Stimulated activated effector memory CD8-positive, alpha-beta T cell treated with anti-CD3 and anti-CD28 coated beads, Interleukin-12 subunit alpha, Interleukin-12 subunit beta, amount 100 ng/mL, for 72 hours (primary cell): ENCODE results near the gene F8.
"Not testable (repeated sequence)": the region's sequence is repeated elsewhere in the genome, so short reads cannot be mapped to it uniquely, and the experiment has no call there.

Source experiments
- ATAC-seq: fragments of 150-1000 bp; cut with Tn5 transposase; 2 replicates; pipeline ENCODE4 v1.10.0; 2021
- DNase-seq, 2 donors: peaks; one replicate each; pipeline ENCODE4 v3.0.0; 2021 to 2022; ENCODE audit warnings: low spot score in 2 of 2
- H3K27ac Mint-ChIP-seq: one replicate; pipeline ENCODE4 v1.8.0; 2022; ENCODE audit warnings: mild to moderate bottlenecking, mixed read lengths
- H3K36me3 Mint-ChIP-seq: one replicate; pipeline ENCODE4 v1.8.0; 2022; ENCODE audit warnings: mild to moderate bottlenecking, mixed read lengths
- H3K4me1 Mint-ChIP-seq: one replicate; pipeline ENCODE4 v1.8.0; 2022; ENCODE audit warnings: mixed read lengths
- H3K4me3 Mint-ChIP-seq: one replicate; pipeline ENCODE4 v1.8.0; 2022; ENCODE audit warnings: mild to moderate bottlenecking, mixed read lengths
- H3K9me3 Mint-ChIP-seq: one replicate; pipeline ENCODE4 v1.8.0; 2022; ENCODE audit warnings: mixed read lengths

The F8 gene

GRCh38 chrX:154980330-154981115 is 42.0 kb downstream of the F8 start:
- peak; percentile 93 for ATAC-seq
- Mint-ChIP-seq H3K27ac (peak overlapping the region; percentile 65), H3K36me3 (no peaks in the 10 kb centered on the region), H3K4me1 (peaks cover 9% of the 10 kb centered on the region), H3K9me3 (no peaks in the 10 kb centered on the region), H3K4me3 (peak overlapping the region; percentile 62)
- peak; percentile 58 to 85 for DNase-seq

- H3K36me3 Mint-ChIP-seq: no peaks in the 10 kb centered on the region
- DNase-seq: no peak
- H3K9me3 Mint-ChIP-seq: no peaks in the 10 kb centered on the region
- peaks cover 9% of the 10 kb centered on the region for H3K4me1 Mint-ChIP-seq
- H3K27ac Mint-ChIP-seq: no peak overlapping the region
- no peak overlapping the region for H3K4me3 Mint-ChIP-seq
- no peak for ATAC-seq
These were observed 42.9 kb downstream of the F8 start for GRCh38 chrX:154979629-154980028.

GRCh38 chrX:154968353-154968752 is 54.2 kb downstream of the F8 start:
- no peaks in the 10 kb centered on the region for H3K4me1 Mint-ChIP-seq
- H3K4me3 Mint-ChIP-seq: no peak overlapping the region
- no peak for ATAC-seq
- H3K9me3 Mint-ChIP-seq: no peaks in the 10 kb centered on the region
- no peak for DNase-seq
- H3K36me3 Mint-ChIP-seq: no peaks in the 10 kb centered on the region
- H3K27ac Mint-ChIP-seq: no peak overlapping the region

- H3K27ac Mint-ChIP-seq: no peak overlapping the region
- H3K36me3 Mint-ChIP-seq: no peaks in the 10 kb centered on the region
- no peaks in the 10 kb centered on the region for H3K9me3 Mint-ChIP-seq
- H3K4me1 Mint-ChIP-seq: no peaks in the 10 kb centered on the region
- H3K4me3 Mint-ChIP-seq: no peak overlapping the region
- ATAC-seq (no peak), DNase-seq (no peak)
These were observed 54.9 kb downstream of the F8 start for GRCh38 chrX:154967603-154968002.

GRCh38 chrX:154961947-154962346 is 60.6 kb downstream of the F8 start:
- H3K27ac Mint-ChIP-seq: no peak overlapping the region
- H3K4me1 Mint-ChIP-seq: no peaks in the 10 kb centered on the region
- no peaks in the 10 kb centered on the region for H3K36me3 Mint-ChIP-seq
- no peak for DNase-seq
- H3K9me3 Mint-ChIP-seq: no peaks in the 10 kb centered on the region
- no peak for ATAC-seq
- no peak overlapping the region for H3K4me3 Mint-ChIP-seq

GRCh38 chrX:154955799-154956198 is 66.7 kb downstream of the F8 start:
- H3K27ac Mint-ChIP-seq, ATAC-seq, DNase-seq, H3K4me1 Mint-ChIP-seq, H3K4me3 Mint-ChIP-seq, H3K36me3 Mint-ChIP-seq, H3K9me3 Mint-ChIP-seq: not testable (repeated sequence)

GRCh38 chrX:154939265-154939664 is 83.3 kb downstream of the F8 start:
- not testable (repeated sequence) for H3K9me3 Mint-ChIP-seq, DNase-seq, H3K27ac Mint-ChIP-seq, H3K36me3 Mint-ChIP-seq, H3K4me1 Mint-ChIP-seq, ATAC-seq, H3K4me3 Mint-ChIP-seq

GRCh38 chrX:154924771-154925170 is 97.8 kb downstream of the F8 start:
- H3K4me3 Mint-ChIP-seq, H3K4me1 Mint-ChIP-seq, H3K36me3 Mint-ChIP-seq, H3K27ac Mint-ChIP-seq, ATAC-seq, H3K9me3 Mint-ChIP-seq, DNase-seq: not testable (repeated sequence)

- ATAC-seq (no peak), DNase-seq (peak; percentile 5 to 57)
- no peaks in the 10 kb centered on the region for H3K9me3 Mint-ChIP-seq
- H3K4me1 Mint-ChIP-seq: no peaks in the 10 kb centered on the region
- H3K4me3 Mint-ChIP-seq: peak overlapping the region; percentile 30
- no peaks in the 10 kb centered on the region for H3K36me3 Mint-ChIP-seq
- H3K27ac Mint-ChIP-seq: no peak overlapping the region
These were observed 104.5 kb downstream of the F8 start for GRCh38 chrX:154918060-154918483.

GRCh38 chrX:154914052-154914451 is 108.5 kb downstream of the F8 start:
- H3K4me3 Mint-ChIP-seq: no peak overlapping the region
- H3K9me3 Mint-ChIP-seq: no peaks in the 10 kb centered on the region
- H3K36me3 Mint-ChIP-seq: no peaks in the 10 kb centered on the region
- DNase-seq (no peak), ATAC-seq (no peak)
- H3K4me1 Mint-ChIP-seq: no peaks in the 10 kb centered on the region
- H3K27ac Mint-ChIP-seq: no peak overlapping the region

GRCh38 chrX:154910528-154910927 is 112.0 kb downstream of the F8 start:
- DNase-seq, H3K27ac Mint-ChIP-seq, H3K4me1 Mint-ChIP-seq, ATAC-seq, H3K36me3 Mint-ChIP-seq, H3K9me3 Mint-ChIP-seq, H3K4me3 Mint-ChIP-seq: not testable (repeated sequence)

- H3K27ac Mint-ChIP-seq, H3K4me3 Mint-ChIP-seq, H3K36me3 Mint-ChIP-seq, ATAC-seq, H3K9me3 Mint-ChIP-seq, H3K4me1 Mint-ChIP-seq, DNase-seq: not testable (repeated sequence)
These were observed 112.5 kb downstream of the F8 start for GRCh38 chrX:154910048-154910447.

- no peak overlapping the region for H3K4me3 Mint-ChIP-seq
- no peaks in the 10 kb centered on the region for H3K4me1 Mint-ChIP-seq
- no peaks in the 10 kb centered on the region for H3K9me3 Mint-ChIP-seq
- no peak for DNase-seq
- H3K27ac Mint-ChIP-seq: no peak overlapping the region
- no peak for ATAC-seq
- H3K36me3 Mint-ChIP-seq: no peaks in the 10 kb centered on the region
These were observed 113.7 kb downstream of the F8 start for GRCh38 chrX:154908821-154909220.

- Mint-ChIP-seq H3K36me3 (no peaks in the 10 kb centered on the region), H3K4me1 (no peaks in the 10 kb centered on the region), H3K4me3 (no peak overlapping the region), H3K9me3 (no peaks in the 10 kb centered on the region), H3K27ac (no peak overlapping the region)
- ATAC-seq (no peak), DNase-seq (no peak)
These were observed 120.1 kb downstream of the F8 start for GRCh38 chrX:154902408-154902807.

- Mint-ChIP-seq H3K9me3 (no peaks in the 10 kb centered on the region), H3K4me1 (no peaks in the 10 kb centered on the region), H3K36me3 (no peaks in the 10 kb centered on the region), H3K4me3 (no peak overlapping the region), H3K27ac (no peak overlapping the region)
- DNase-seq (no peak), ATAC-seq (no peak)
These were observed 122.2 kb downstream of the F8 start for GRCh38 chrX:154900323-154900722.

- ATAC-seq (no peak), DNase-seq (no peak)
- H3K36me3 Mint-ChIP-seq: no peaks in the 10 kb centered on the region
- no peak overlapping the region for H3K4me3 Mint-ChIP-seq
- H3K9me3 Mint-ChIP-seq: no peaks in the 10 kb centered on the region
- H3K27ac Mint-ChIP-seq: no peak overlapping the region
- H3K4me1 Mint-ChIP-seq: peaks cover 6% of the 10 kb centered on the region
These were observed 130.2 kb downstream of the F8 start for GRCh38 chrX:154892296-154892695.
